Measurements from ENCODE around the gene MAML2.

DNA sequence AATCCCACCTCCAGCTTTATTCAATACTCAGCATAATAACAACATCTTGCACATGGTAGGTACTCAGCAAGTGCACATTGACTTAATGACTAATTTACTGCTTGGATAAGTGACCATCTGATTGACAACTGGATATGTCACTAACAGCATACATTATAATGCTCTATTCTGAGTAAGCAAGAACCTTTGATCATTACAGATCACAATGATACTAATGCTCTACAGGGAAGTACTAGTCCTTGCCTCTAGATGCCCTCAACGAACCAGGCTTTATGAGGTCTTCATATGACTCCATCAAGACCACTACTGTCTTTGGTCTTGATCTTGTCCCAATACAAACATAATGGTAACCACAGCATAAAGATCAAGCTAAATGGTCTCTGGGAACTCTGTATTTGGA lies 251.5 kb downstream of the MAML2 start:
- TF ChIP-seq, protein P1, sequence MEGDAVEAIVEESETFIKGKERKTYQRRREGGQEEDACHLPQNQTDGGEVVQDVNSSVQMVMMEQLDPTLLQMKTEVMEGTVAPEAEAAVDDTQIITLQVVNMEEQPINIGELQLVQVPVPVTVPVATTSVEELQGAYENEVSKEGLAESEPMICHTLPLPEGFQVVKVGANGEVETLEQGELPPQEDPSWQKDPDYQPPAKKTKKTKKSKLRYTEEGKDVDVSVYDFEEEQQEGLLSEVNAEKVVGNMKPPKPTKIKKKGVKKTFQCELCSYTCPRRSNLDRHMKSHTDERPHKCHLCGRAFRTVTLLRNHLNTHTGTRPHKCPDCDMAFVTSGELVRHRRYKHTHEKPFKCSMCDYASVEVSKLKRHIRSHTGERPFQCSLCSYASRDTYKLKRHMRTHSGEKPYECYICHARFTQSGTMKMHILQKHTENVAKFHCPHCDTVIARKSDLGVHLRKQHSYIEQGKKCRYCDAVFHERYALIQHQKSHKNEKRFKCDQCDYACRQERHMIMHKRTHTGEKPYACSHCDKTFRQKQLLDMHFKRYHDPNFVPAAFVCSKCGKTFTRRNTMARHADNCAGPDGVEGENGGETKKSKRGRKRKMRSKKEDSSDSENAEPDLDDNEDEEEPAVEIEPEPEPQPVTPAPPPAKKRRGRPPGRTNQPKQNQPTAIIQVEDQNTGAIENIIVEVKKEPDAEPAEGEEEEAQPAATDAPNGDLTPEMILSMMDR (IDR thresholded peaks at IDR 0.05): no peak
- TF ChIP-seq EZH2 (IDR thresholded peaks at IDR 0.05) (no peak), EZH2phosphoT487 (IDR thresholded peaks at IDR 0.05) (no peak)

All from neural progenitor cell (in vitro differentiated cells).